Trophoblast cell (in vitro differentiated cells and primary cell): ENCODE data around the gene EFHC1.

Source experiments
- DNase-seq, 2 donors: peaks; one replicate each; pipeline ENCODE4 v3.0.0-alpha.2; 2016
- H2AFZ ChIP-seq: 2 replicates; pipeline ENCODE4 v1.6.1; 2013; ENCODE audit warnings: low read length, moderate library complexity, mild to moderate bottlenecking; ENCODE audit not compliant: insufficient read depth, poor library complexity
- H2AK5ac ChIP-seq: 2 replicates; pipeline ENCODE4 v1.6.1; 2013; ENCODE audit warnings: mild to moderate bottlenecking, low read length
- H2BK120ac ChIP-seq: 2 replicates; pipeline ENCODE4 v1.6.1; 2013; ENCODE audit warnings: low read length, mild to moderate bottlenecking, moderate library complexity; ENCODE audit not compliant: insufficient read depth, poor library complexity
- H2BK12ac ChIP-seq: 2 replicates; pipeline ENCODE4 v1.6.1; 2013; ENCODE audit warnings: mild to moderate bottlenecking, low read length, moderate library complexity
- H2BK5ac ChIP-seq: 2 replicates; pipeline ENCODE4 v1.6.1; 2013; ENCODE audit warnings: low read length, low read depth, moderate library complexity, mild to moderate bottlenecking; ENCODE audit not compliant: poor library complexity
- H3K14ac ChIP-seq: 2 replicates; pipeline ENCODE4 v1.6.1; 2013; ENCODE audit warnings: mild to moderate bottlenecking, low read length
- H3K18ac ChIP-seq: 2 replicates; pipeline ENCODE4 v1.6.1; 2013; ENCODE audit warnings: mild to moderate bottlenecking, low read length
- H3K23ac ChIP-seq: 2 replicates; pipeline ENCODE4 v1.6.1; 2013; ENCODE audit warnings: low read length
- H3K27ac ChIP-seq: 2 replicates; pipeline ENCODE4 v1.5.1; 2013; ENCODE audit warnings: low read depth, mild to moderate bottlenecking, inconsistent platforms, low read length, moderate library complexity
- H3K27me3 ChIP-seq: 2 replicates; pipeline ENCODE4 v1.6.1; 2013; ENCODE audit warnings: inconsistent platforms, mild to moderate bottlenecking, low read length, moderate library complexity; ENCODE audit not compliant: insufficient read depth
- H3K36me3 ChIP-seq, 2 experiments: 1 replicate in 1 of 2; 2 replicates in 1 of 2; pipeline ENCODE4 v1.6.1; 2013; ENCODE audit warnings: low read length in 2 of 2, mild to moderate bottlenecking in 2 of 2, moderate library complexity in 1 of 2; ENCODE audit not compliant: insufficient read depth in 2 of 2, control insufficient read depth in 1 of 2
- H3K4ac ChIP-seq: 2 replicates; pipeline ENCODE4 v1.6.1; 2013; ENCODE audit warnings: low read depth, mild to moderate bottlenecking, low read length, moderate library complexity
- H3K4me1 ChIP-seq, 2 experiments: 1 replicate in 1 of 2; 2 replicates in 1 of 2; pipeline ENCODE4 v1.6.1; 2013; ENCODE audit warnings: low read length in 2 of 2, mild to moderate bottlenecking in 2 of 2, moderate library complexity in 1 of 2; ENCODE audit not compliant: insufficient read depth in 2 of 2, control insufficient read depth in 1 of 2
- H3K4me2 ChIP-seq: 2 replicates; pipeline ENCODE4 v1.6.1; 2013; ENCODE audit warnings: inconsistent platforms, mild to moderate bottlenecking, low read length, moderate library complexity
- H3K4me3 ChIP-seq: 2 replicates; pipeline ENCODE4 v1.5.1; 2013; ENCODE audit warnings: mild to moderate bottlenecking, low read depth, low read length, inconsistent platforms
- H3K79me1 ChIP-seq: one replicate; pipeline ENCODE4 v1.6.1; 2013; ENCODE audit warnings: low read length
- H3K79me2 ChIP-seq: 2 replicates; pipeline ENCODE4 v1.6.1; 2013; ENCODE audit warnings: low read length, mild to moderate bottlenecking; ENCODE audit not compliant: control insufficient read depth, insufficient read depth, poor library complexity
- H3K9ac ChIP-seq: 2 replicates; pipeline ENCODE4 v1.6.1; 2013; ENCODE audit warnings: mild to moderate bottlenecking, low read length
- H3K9me3 ChIP-seq: 2 replicates; pipeline ENCODE4 v1.6.1; 2013; ENCODE audit warnings: low read depth, mild to moderate bottlenecking, control low read depth, inconsistent platforms, low read length; ENCODE audit not compliant: insufficient read depth
- H4K12ac ChIP-seq: 2 replicates; pipeline ENCODE4 v1.6.1; 2013; ENCODE audit warnings: low read depth, mild to moderate bottlenecking, low read length, moderate library complexity
- H4K8ac ChIP-seq: 2 replicates; pipeline ENCODE4 v1.6.1; 2013; ENCODE audit warnings: low read depth, mild to moderate bottlenecking, low read length, moderate library complexity
- H4K91ac ChIP-seq: one replicate; pipeline ENCODE4 v1.6.1; 2013; ENCODE audit warnings: low read depth, mild to moderate bottlenecking, low read length, moderate library complexity
- WGBS: extraction: QIAGEN DNeasy Blood & Tissue Kit; methylation state at CpG from one replicate; pipeline ENCODE4 v1.1.7; 2013; ENCODE audit warnings: missing lambda C conversion rate; ENCODE audit not compliant: insufficient read length, insufficient coverage; ENCODE audit errors: extremely low coverage; 5-methylcytosine and 5-hydroxymethylcytosine counted together

EFHC1 gene

GRCh38 chr6:52500238-52501129 is 80.3 kb downstream of the EFHC1 start:
- no peak for DNase-seq
- peaks cover 32% of the 10 kb centered on the region in 2 experiments for H3K4me1 ChIP-seq
- no peak overlapping the region for H3K9ac ChIP-seq
- H2BK12ac ChIP-seq: no peak overlapping the region
- no peak overlapping the region for H3K4ac ChIP-seq
- peaks cover 5% of the 10 kb centered on the region for H3K79me1 ChIP-seq
- peaks cover 14 to 24% of the 10 kb centered on the region in 2 experiments for H3K36me3 ChIP-seq
- no CpG with 5 or more reads among the region's 9 CpGs for WGBS
- no peak overlapping the region for H3K4me2 ChIP-seq
- no peak overlapping the region for H4K8ac ChIP-seq
- no peak overlapping the region for H3K18ac ChIP-seq
- no peak overlapping the region for H3K23ac ChIP-seq
- H3K4me3 ChIP-seq: no peak overlapping the region
- no peak overlapping the region for H4K12ac ChIP-seq
- no peak overlapping the region for H4K91ac ChIP-seq
- H2BK120ac ChIP-seq: no peak overlapping the region
- H3K27ac ChIP-seq: no peak overlapping the region
- no peak overlapping the region for H2BK5ac ChIP-seq
- H3K79me2 ChIP-seq: no peaks in the 10 kb centered on the region
- H2AFZ ChIP-seq: no peak overlapping the region
- H2AK5ac ChIP-seq: no peak overlapping the region
- no peaks in the 10 kb centered on the region for H3K9me3 ChIP-seq
- H3K27me3 ChIP-seq: no peaks in the 10 kb centered on the region
- H3K14ac ChIP-seq: no peak overlapping the region

- no peak overlapping the region for H4K12ac ChIP-seq
- peaks cover 32% of the 10 kb centered on the region in 2 experiments for H3K4me1 ChIP-seq
- no CpG with 5 or more reads among the region's 20 CpGs for WGBS
- no peak overlapping the region for H4K8ac ChIP-seq
- H3K27ac ChIP-seq: peak overlapping the region; percentile 1
- no peak overlapping the region for H2AK5ac ChIP-seq
- H3K27me3 ChIP-seq: no peaks in the 10 kb centered on the region
- H3K4me2 ChIP-seq: no peak overlapping the region
- H3K23ac ChIP-seq: no peak overlapping the region
- no peaks in the 10 kb centered on the region for H3K9me3 ChIP-seq
- no peak overlapping the region for H3K4ac ChIP-seq
- no peaks in the 10 kb centered on the region for H3K79me2 ChIP-seq
- no peak overlapping the region for H2BK120ac ChIP-seq
- peak overlapping the region; percentile 41 for H2BK12ac ChIP-seq
- H4K91ac ChIP-seq: peak overlapping the region; percentile 25
- no peak for DNase-seq
- no peak overlapping the region for H3K9ac ChIP-seq
- H2AFZ ChIP-seq: no peak overlapping the region
- H2BK5ac ChIP-seq: no peak overlapping the region
- no peak overlapping the region for H3K4me3 ChIP-seq
- H3K36me3 ChIP-seq: peaks cover 27 to 38% of the 10 kb centered on the region in 2 experiments
- no peak overlapping the region for H3K14ac ChIP-seq
- peaks cover 5% of the 10 kb centered on the region for H3K79me1 ChIP-seq
- H3K18ac ChIP-seq: no peak overlapping the region
Observed at GRCh38 chr6:52502306-52503029, 82.3 kb downstream of the EFHC1 start.

GRCh38 chr6:52503323-52503747 is 83.2 kb downstream of the EFHC1 start:
- no peak overlapping the region for H2BK120ac ChIP-seq
- H3K9me3 ChIP-seq: no peaks in the 10 kb centered on the region
- H3K18ac ChIP-seq: no peak overlapping the region
- H3K14ac ChIP-seq: no peak overlapping the region
- H3K4me3 ChIP-seq: no peak overlapping the region
- H3K9ac ChIP-seq: no peak overlapping the region
- peaks cover 5% of the 10 kb centered on the region for H3K79me1 ChIP-seq
- H2AFZ ChIP-seq: no peak overlapping the region
- WGBS: no CpG with 5 or more reads among the region's 5 CpGs
- DNase-seq: no peak
- H3K4me2 ChIP-seq: no peak overlapping the region
- H2BK5ac ChIP-seq: no peak overlapping the region
- H3K23ac ChIP-seq: no peak overlapping the region
- no peak overlapping the region for H2BK12ac ChIP-seq
- H3K79me2 ChIP-seq: no peaks in the 10 kb centered on the region
- peak overlapping the region; percentile 43 for H3K27ac ChIP-seq
- no peak overlapping the region for H2AK5ac ChIP-seq
- H3K4me1 ChIP-seq: peaks cover 31 to 34% of the 10 kb centered on the region in 2 experiments
- peaks cover 30 to 45% of the 10 kb centered on the region in 2 experiments for H3K36me3 ChIP-seq
- H3K4ac ChIP-seq: no peak overlapping the region
- H4K91ac ChIP-seq: no peak overlapping the region
- H4K8ac ChIP-seq: no peak overlapping the region
- H4K12ac ChIP-seq: no peak overlapping the region
- H3K27me3 ChIP-seq: no peaks in the 10 kb centered on the region

GRCh38 chr6:52503851-52504781 is 84.0 kb downstream of the EFHC1 start:
- H4K12ac ChIP-seq: no peak overlapping the region
- H2BK120ac ChIP-seq: no peak overlapping the region
- H3K4me1 ChIP-seq: peaks cover 26 to 28% of the 10 kb centered on the region in 2 experiments
- H3K79me2 ChIP-seq: no peaks in the 10 kb centered on the region
- H2BK12ac ChIP-seq: no peak overlapping the region
- H4K8ac ChIP-seq: no peak overlapping the region
- no peak overlapping the region for H3K23ac ChIP-seq
- no peak overlapping the region for H3K14ac ChIP-seq
- H3K4ac ChIP-seq: no peak overlapping the region
- no peak overlapping the region for H3K4me2 ChIP-seq
- no peak overlapping the region for H2AK5ac ChIP-seq
- H3K4me3 ChIP-seq: no peak overlapping the region
- no peak overlapping the region for H2BK5ac ChIP-seq
- H2AFZ ChIP-seq: peak overlapping the region; percentile 13
- H3K27me3 ChIP-seq: no peaks in the 10 kb centered on the region
- no peak overlapping the region for H3K18ac ChIP-seq
- peak overlapping the region; percentile 2 for H4K91ac ChIP-seq
- H3K79me1 ChIP-seq: peaks cover 2% of the 10 kb centered on the region
- WGBS: no CpG with 5 or more reads among the region's 24 CpGs
- peaks cover 34 to 48% of the 10 kb centered on the region in 2 experiments for H3K36me3 ChIP-seq
- peak overlapping the region; percentile 43 for H3K27ac ChIP-seq
- no peak overlapping the region for H3K9ac ChIP-seq
- peak; percentile 96 to 99 for DNase-seq
- H3K9me3 ChIP-seq: no peaks in the 10 kb centered on the region
